K562 (cell line): ENCODE results near the gene CDT1. TPM values are rescaled to one million over a fixed set of nuclear protein-coding genes. Genes with fewer than 3 reads are reported as not detected.
A peak's percentile ranks its signal among the peaks of the same experiment; 100 is the strongest.

Source experiments
- ATAC-seq: fragments of 200-7000 bp; cut with Tn5 transposase; 3 replicates; pipeline ENCODE4 v1.9.1; 2020; ENCODE audit warnings: moderate library complexity
- BruUV-seq: library from RNA; stranded (reverse); fragments of 400-500 nt; replicated peaks from 2 replicates; lab custom pipeline; 2021; lab: Mats Ljungman, UMichigan
- CTCF ChIA-PET: fragments of 300-600 bp; formaldehyde crosslinking; extraction: SDS; loops from one replicate; lab custom pipeline; 2021; ENCODE audit warnings: low intra/inter-chr PET ratio; lab: Yijun Ruan, JAX
- POLR2A ChIA-PET: fragments of 300-600, 350-650 bp; sonication (Branson Sonifier 250); formaldehyde crosslinking; extraction: SDS; loops from one replicate; lab custom pipeline; 2021; ENCODE audit warnings: antibody characterized with exemption, inconsistent platforms; lab: Yijun Ruan, JAX
- DNase-seq, 4 experiments: peaks; one replicate each; pipeline versions ENCODE4 v3.0.0 to v3.0.0-alpha.2; 2011 to 2018; ENCODE audit warnings: low spot score in 3 of 4, mixed read lengths in 3 of 4; ENCODE audit errors: extremely low read depth in 1 of 4
- FAIRE-seq: peaks from 2 replicates; lab custom pipeline; 2011; peaks lifted over from hg19 to GRCh38; lab: Jason Lieb, UNC
- H2AFZ ChIP-seq: 2 replicates; pipeline ENCODE4 v1.6.0; 2011; ENCODE audit warnings: low read depth, low read length, control low read depth, inconsistent platforms
- H3K27ac ChIP-seq: fragments of 200-600 bp; 3 replicates; pipeline ENCODE4 v1.8.0; 2011; ENCODE audit warnings: low read depth, mild to moderate bottlenecking, control low read depth, inconsistent platforms, low read length, moderate library complexity, mixed read lengths; ENCODE audit errors: extremely low read depth
- H3K27me3 ChIP-seq, 2 experiments: fragments of 300-600 bp in 1 of 2; 2 replicates in 1 of 2; 3 replicates in 1 of 2; pipeline versions ENCODE4 v1.6.0 to v1.8.0; 2011; ENCODE audit warnings: inconsistent platforms in 2 of 2, low read length in 2 of 2, mild to moderate bottlenecking in 1 of 2, mixed read lengths in 1 of 2, moderate library complexity in 1 of 2; ENCODE audit not compliant: control insufficient read depth in 2 of 2, insufficient read depth in 2 of 2
- H3K36me3 ChIP-seq: fragments of 300-600 bp; 3 replicates; pipeline ENCODE4 v1.8.0; 2011; ENCODE audit warnings: mild to moderate bottlenecking, low read length, inconsistent platforms; ENCODE audit not compliant: control insufficient read depth, insufficient read depth
- H3K4me1 ChIP-seq, 2 experiments: fragments of 200-600 bp in 1 of 2; replicated peaks in 1 of 2; 2 replicates in 1 of 2; 3 replicates in 1 of 2; pipeline versions ENCODE4 v1.5.1 to v1.8.0; 2011; ENCODE audit warnings: inconsistent platforms in 2 of 2, low read length in 2 of 2, mild to moderate bottlenecking in 1 of 2, mixed read lengths in 1 of 2, moderate library complexity in 1 of 2; ENCODE audit not compliant: control insufficient read depth in 2 of 2, insufficient read depth in 2 of 2
- H3K4me2 ChIP-seq: 2 replicates; pipeline ENCODE4 v1.6.1; 2011; ENCODE audit warnings: low read length, control low read depth, inconsistent platforms, mixed read lengths; ENCODE audit not compliant: insufficient read depth
- H3K4me3 ChIP-seq: fragments of 200-600 bp; sonication (generic), shearing (Covaris generic); 2 replicates; pipeline ENCODE4 v1.5.1; 2016; ENCODE audit warnings: control low read depth, inconsistent platforms
- H3K79me2 ChIP-seq: fragments of 200-600 bp; 3 replicates; pipeline ENCODE4 v1.8.0; 2011; ENCODE audit warnings: low read length, inconsistent platforms; ENCODE audit not compliant: control insufficient read depth, insufficient read depth
- H3K9ac ChIP-seq, 2 experiments: 2 replicates each; pipeline versions ENCODE4 v1.6.0 to v1.6.1; 2011; ENCODE audit warnings: low read depth in 2 of 2, low read length in 2 of 2, control low read depth in 1 of 2, inconsistent platforms in 1 of 2, mild to moderate bottlenecking in 1 of 2, mixed read lengths in 1 of 2; ENCODE audit not compliant: insufficient read depth in 1 of 2
- H3K9me1 ChIP-seq: one replicate; pipeline ENCODE4 v1.6.0; 2011; ENCODE audit warnings: inconsistent platforms, mild to moderate bottlenecking, low read length, moderate library complexity; ENCODE audit not compliant: control insufficient read depth, insufficient read depth
- H3K9me3 ChIP-seq: replicated peaks from 2 replicates; pipeline ENCODE4 v1.5.1; 2011; ENCODE audit warnings: low read depth, low read length, inconsistent platforms; ENCODE audit not compliant: control insufficient read depth, insufficient read depth
- H4K20me1 ChIP-seq: replicated peaks from 2 replicates; pipeline ENCODE4 v1.6.1; 2011; ENCODE audit warnings: low read length, inconsistent platforms, mixed read lengths; ENCODE audit not compliant: control insufficient read depth, insufficient read depth
- ARID1B ChIP-seq: fragments of 450-650 bp; IDR thresholded peaks from 2 replicates; pipeline ENCODE4 v1.6.1; 2016; ENCODE audit warnings: antibody characterized with exemption, mild to moderate bottlenecking, inconsistent platforms
- BCLAF1 ChIP-seq, 2 experiments: fragments of 450-650 bp in 1 of 2; IDR thresholded peaks; 2 replicates each; pipeline ENCODE4 v1.6.1; 2011 to 2017; ENCODE audit warnings: low read depth in 2 of 2, antibody characterized with exemption in 1 of 2, borderline replicate concordance in 1 of 2, low read length in 1 of 2, mild to moderate bottlenecking in 1 of 2, mixed read lengths in 1 of 2; ENCODE audit not compliant: control insufficient read depth in 1 of 2
- FOXM1 ChIP-seq, 2 experiments: fragments of 450-650 bp in 1 of 2; sonication (generic) in 1 of 2; formaldehyde crosslinking in 1 of 2; IDR thresholded peaks; 2 replicates each; pipeline versions ENCODE4 v1.6.1 to v1.9.0; 2017 to 2022; ENCODE audit warnings: low read depth in 2 of 2, mild to moderate bottlenecking in 2 of 2, missing genetic modification reagents in 1 of 2, moderate library complexity in 1 of 2
- HBP1 ChIP-seq: fragments of 450-650 bp; formaldehyde crosslinking; IDR thresholded peaks from 2 replicates; pipeline ENCODE4 v1.4.0; 2022; ENCODE audit warnings: missing genetic modification characterization
- MYC ChIP-seq, 2 experiments: fragments of 250-450 bp in 1 of 2; sonication (Bioruptor Pico) in 1 of 2; IDR thresholded peaks; 2 replicates each; pipeline versions ENCODE4 v1.5.1 to v1.6.1; 2012 to 2021; ENCODE audit warnings: low read depth in 2 of 2, borderline replicate concordance in 1 of 2, improper control_type of control experiment in 1 of 2, low read length in 1 of 2, mild to moderate bottlenecking in 1 of 2, moderate library complexity in 1 of 2
- RBFOX2 ChIP-seq: fragments of 200-400 bp; formaldehyde crosslinking; IDR thresholded peaks from 2 replicates; pipeline ENCODE4 v1.6.1; 2017; ENCODE audit warnings: low read depth, mild to moderate bottlenecking, low read length, moderate library complexity
- SIRT6 ChIP-seq: IDR thresholded peaks from one replicate; pipeline ENCODE4 v1.6.1; 2012; ENCODE audit warnings: low read depth, mild to moderate bottlenecking, control low read depth, inconsistent platforms, low read length, moderate library complexity
- TAF9B ChIP-seq: fragments of 450-650 bp; IDR thresholded peaks from 2 replicates; pipeline ENCODE4 v1.6.1; 2018; ENCODE audit warnings: mild to moderate bottlenecking; ENCODE audit not compliant: partially characterized antibody
- ZNF184 ChIP-seq: sonication (generic); formaldehyde crosslinking; IDR thresholded peaks from 2 replicates; pipeline ENCODE4 v1.5.0; 2020; ENCODE audit warnings: missing genetic modification reagents
- ZNF232 ChIP-seq: sonication (generic); formaldehyde crosslinking; IDR thresholded peaks from 2 replicates; pipeline ENCODE4 v1.8.0; 2022; ENCODE audit warnings: mild to moderate bottlenecking, missing genetic modification reagents
- WGBS: fragments of 100-300 bp; shearing (Covaris generic); methylation state at CpG from one replicate; pipeline ENCODE4 v1.1.6; 2016; ENCODE audit warnings: low coverage, mixed read lengths; ENCODE audit not compliant: insufficient coverage; ENCODE audit errors: missing lambda C conversion rate; 5-methylcytosine and 5-hydroxymethylcytosine counted together
- in situ Hi-C: fragments of 300-500 bp; cut with MboI; formaldehyde crosslinking; loops from 4 replicates; pipeline ENCODE4 v1.15.0; 2018; ENCODE audit warnings: inconsistent platforms, mixed read lengths
- intact Hi-C: fragments of 100-400 bp; cut with micrococcal nuclease; formaldehyde crosslinking; loops from 2 replicates; pipeline ENCODE4 v1.14.2; 2022
- polyA plus RNA-seq, 8 experiments: library from polyadenylated mRNA; depleted of rRNA in 4 of 8; stranded (reverse) in 5 of 8; unstranded in 3 of 8; fragments of >200 nt; fragmentation: Nextera tagmentation in 2 of 8; fragmentation: Illumina TruSeq in 1 of 8; extraction: Ambion mirVana in 2 of 8; extraction: Trizol in 1 of 8; gene quantifications; 2 replicates each; pipeline versions ENCODE4 v1.2.1 to v1.2.3, GENCODE V29; 2011 to 2014; ENCODE audit warnings: inconsistent platforms in 1 of 8, missing spikeins in 1 of 8
- total RNA-seq, 7 experiments: library from RNA; depleted of rRNA in 6 of 7; stranded (reverse); fragments of >200 nt in 6 of 7; fragmentation: Illumina TruSeq in 2 of 7; extraction: Trizol in 2 of 7; gene quantifications; 2 replicates each; pipeline versions ENCODE4 v1.2.1 to v1.2.3, GENCODE V29; 2011 to 2021; ENCODE audit warnings: low replicate concordance in 1 of 7

CDT1 gene
- total and polyA plus RNA-seq, 9 of the 15 experiments (the other 6 are each of a cell fraction or from before 2014, with no cell fraction given) = 0.92 to 178 (median 14.2) TPM

DNA sequence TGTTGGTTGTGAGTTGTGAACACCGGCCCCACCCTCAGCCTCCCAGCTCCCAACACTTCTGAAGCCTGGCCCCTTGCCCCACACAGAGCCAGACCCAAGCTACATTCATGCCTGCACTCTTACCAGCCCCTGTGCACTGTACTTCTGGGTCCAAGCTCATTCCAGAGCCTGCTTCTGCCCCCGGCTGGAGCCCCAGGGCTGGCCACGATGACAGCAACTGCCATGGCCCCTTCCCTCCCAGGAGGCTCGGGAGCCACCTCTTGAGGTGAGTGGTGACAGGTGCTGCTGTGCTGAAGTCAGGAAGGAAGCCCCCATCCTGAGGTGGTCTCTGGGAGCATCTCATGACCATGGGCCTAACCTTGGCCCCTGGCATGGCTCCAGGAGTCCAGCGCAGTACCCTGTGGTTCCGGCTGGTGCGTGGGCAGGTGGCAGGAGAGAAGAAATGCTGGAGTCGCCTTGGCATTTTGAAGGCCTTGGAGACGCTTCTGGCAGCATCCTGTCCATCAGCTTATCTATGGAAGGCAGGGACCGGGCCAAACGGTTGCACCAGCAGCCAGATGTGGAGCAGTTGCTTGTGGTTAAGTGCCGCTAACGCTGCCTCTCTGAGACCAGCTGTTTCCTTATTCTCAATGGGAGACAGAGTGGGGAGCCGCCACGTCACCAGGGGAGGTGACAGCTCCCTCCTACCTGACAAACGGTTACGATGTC lies 3.9 kb upstream of the CDT1 start (continued):
- TF ChIP-seq MYC (IDR thresholded peaks at IDR 0.05; ENCODE audit: low read depth, low read length) = peak; percentile 66; the same call in 1 of the 2 replicates
- no peak for TF ChIP-seq MYC (CRISPR knock-in tag; IDR thresholded peaks at IDR 0.05; ENCODE audit: borderline replicate concordance, low read depth)
- peak; percentile 81 for TF ChIP-seq TAF9B

DNA sequence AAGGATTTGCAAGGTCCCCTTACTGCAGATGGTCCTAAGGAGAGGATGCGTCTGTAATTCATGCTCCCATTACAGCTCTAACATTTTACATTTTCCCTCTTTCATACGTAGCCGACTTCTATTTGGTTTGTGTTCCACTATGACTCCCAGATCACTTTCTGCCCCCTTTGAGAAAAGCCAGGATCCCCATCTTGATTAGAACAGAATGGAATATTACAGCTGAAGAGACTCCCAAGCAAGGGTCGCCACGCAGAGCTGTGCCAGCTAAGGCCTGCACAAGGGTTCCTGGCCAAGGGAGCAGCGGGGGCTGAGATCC lies 3.4 kb upstream of the CDT1 start:
- ChIA-PET CTCF (no interaction called here), POLR2A (interaction anchor here (0.7 to 3.6 kb wide), 9 partner anchors 11 to 415 kb away, joined by 3 to 50 read pairs (median 10); partner anchors contain the start of genes APRT and PIEZO1)
- Histone ChIP-seq H3K27ac (peak overlapping the region; percentile 92), H3K79me2 (peaks cover 49% of the 10 kb centered on the region), H3K9ac (peak overlapping the region; percentile 62 to 71), H3K4me2 (peak overlapping the region; percentile 77), H3K4me1 (peaks cover 29 to 53% of the 10 kb centered on the region in 2 experiments), H2AFZ (peak overlapping the region; percentile 68), H3K9me1 (no peaks in the 10 kb centered on the region), H3K4me3 (no peak overlapping the region; the same call in 1 of the 2 replicates), H3K9me3 (no peaks in the 10 kb centered on the region; the same call in 1 of the 2 replicates), H3K36me3 (peaks cover 14% of the 10 kb centered on the region; the same call in 2 of the 3 replicates), H4K20me1 (0 out of 2 replicates have a peak, but pooled peaks cover 2% of the 10 kb centered on the region), H3K27me3 (no peaks in the 10 kb centered on the region)
- FAIRE-seq = no peak
- no peak for DNase-seq
- WGBS = 42% methylated on average over 6 of the region's 6 CpGs
- intact Hi-C loops = loop anchor here (1.0 to 10.0 kb wide), 3 partner anchors 25 to 765 kb away; partner anchors contain the start of gene RPL13
- BruUV-seq = no TSS peak
- ATAC-seq = no peak
- in situ Hi-C loops = no loop called here
- TF ChIP-seq ZNF232 (CRISPR knock-in tag) (no peak), BCLAF1 (IDR thresholded peaks at IDR 0.05; ENCODE audit: borderline replicate concordance in 1 of 2, control insufficient read depth in 1 of 2, low read depth in 2 of 2, low read length in 1 of 2) (0 out of 4 replicates have a peak, but pooled peaks of 1 of the 2 experiments have one; percentile 4), RBFOX2 (peak; percentile 17; the same call in 1 of the 2 replicates), FOXM1 (IDR thresholded peaks at IDR 0.05; ENCODE audit: low read depth) (no peak), FOXM1 (CRISPR knock-in tag; IDR thresholded peaks at IDR 0.05; ENCODE audit: low read depth) (no peak), ZNF184 (CRISPR knock-in tag) (no peak), HBP1 (no peak), ARID1B (0 out of 2 replicates have a peak, but pooled peaks have one; percentile 2), SIRT6 (no peak)
